ENCODE data around the gene ELF3. TPM values are rescaled to one million over a fixed set of nuclear protein-coding genes. Genes with fewer than 3 reads are reported as not detected.

Gene ELF3
- total RNA-seq = 0.29 and 5.3 TPM in 2 replicates

DNA sequence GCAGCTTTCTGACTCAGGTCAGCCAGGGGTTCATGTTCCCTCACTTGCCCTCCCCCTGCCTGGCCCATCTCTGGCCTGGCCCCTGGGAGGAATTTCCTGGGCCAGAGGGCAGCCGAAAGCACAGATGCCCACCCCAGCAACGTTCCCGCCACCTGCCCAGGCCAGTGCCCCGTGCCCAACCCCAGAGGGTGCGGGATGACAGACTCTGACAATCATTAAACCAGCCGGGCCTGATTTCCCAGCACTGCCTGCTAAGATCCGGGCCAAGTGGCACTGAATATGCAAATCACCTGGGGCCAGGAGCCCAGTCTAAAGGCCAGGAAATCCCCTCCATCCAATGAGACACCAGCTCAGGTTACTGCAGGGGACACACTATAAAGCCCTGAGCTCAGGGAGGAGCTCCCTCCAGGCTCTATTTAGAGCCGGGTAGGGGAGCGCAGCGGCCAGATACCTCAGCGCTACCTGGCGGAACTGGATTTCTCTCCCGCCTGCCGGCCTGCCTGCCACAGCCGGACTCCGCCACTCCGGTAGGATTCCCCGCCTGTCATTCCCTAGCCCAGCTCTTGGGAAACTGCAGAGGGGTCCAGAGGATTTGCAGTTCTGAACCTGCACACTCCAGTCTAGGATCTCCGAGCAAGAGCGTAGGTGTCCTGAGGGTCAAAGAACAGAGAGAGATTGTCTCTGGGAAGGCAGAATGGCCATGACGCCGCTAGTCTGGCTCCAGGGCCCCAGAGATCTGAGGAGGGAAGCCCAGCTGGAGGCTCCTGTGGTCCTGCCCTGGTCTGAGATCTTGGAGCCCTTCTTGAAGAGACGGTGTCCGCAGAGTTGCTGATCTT lies at the start of gene ELF3:
Gene ELF3 (plus strand): TSS at position 408 of the 836 bp plus-strand sequence. CDS start 550 bp downstream, outside the sequence.

DNA sequence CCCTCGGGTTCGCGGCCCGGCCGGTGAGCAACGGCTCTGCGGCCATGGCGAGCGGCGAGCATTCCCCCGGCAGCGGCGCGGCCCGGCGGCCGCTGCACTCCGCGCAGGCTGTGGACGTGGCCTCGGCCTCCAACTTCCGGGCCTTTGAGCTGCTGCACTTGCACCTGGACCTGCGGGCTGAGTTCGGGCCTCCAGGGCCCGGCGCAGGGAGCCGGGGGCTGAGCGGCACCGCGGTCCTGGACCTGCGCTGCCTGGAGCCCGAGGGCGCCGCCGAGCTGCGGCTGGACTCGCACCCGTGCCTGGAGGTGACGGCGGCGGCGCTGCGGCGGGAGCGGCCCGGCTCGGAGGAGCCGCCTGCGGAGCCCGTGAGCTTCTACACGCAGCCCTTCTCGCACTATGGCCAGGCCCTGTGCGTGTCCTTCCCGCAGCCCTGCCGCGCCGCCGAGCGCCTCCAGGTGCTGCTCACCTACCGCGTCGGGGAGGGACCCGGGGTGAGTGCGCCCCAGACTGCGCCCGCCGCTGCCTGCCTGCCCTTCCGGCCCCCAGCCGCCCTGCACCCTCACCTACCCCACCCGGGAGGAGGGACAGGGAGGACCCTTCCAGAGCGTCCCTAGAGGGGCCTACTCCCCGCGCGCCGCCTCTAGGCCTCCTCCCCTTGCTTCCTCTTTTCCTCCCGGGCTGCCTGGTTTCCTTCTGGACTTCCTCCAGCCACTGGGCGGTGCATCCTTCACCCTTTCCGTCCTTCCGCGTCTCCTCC lies 27.6 kb upstream of the ELF3 start, which contains the start of gene RNPEP:
Gene RNPEP (plus strand): TSS at position 26 of the 757 bp plus-strand sequence. CDS start 19 bp downstream, at position 45.

Small RNA genes lying within 50 kb of the gene (small RNA-seq; reads per million reads assigned to genes)
- gene AL691482.1 (ENCODE audit: low replicate concordance) = not detected
- gene AL691482.2 (ENCODE audit: low replicate concordance) = not detected
- gene MIR6740 (ENCODE audit: low replicate concordance) = not detected
- 2.3 reads per million, percentile 72 among the genes with 10 or more reads in this experiment for gene RF00156 (ENCODE audit: low replicate concordance)

Other genes starting within 250 kb of the ELF3 start
- 18.4 and 35.2 TPM in 2 replicates for gene IPO9, start 181.4 kb upstream of the ELF3 start, total RNA-seq
- 18.5 and 28.7 TPM in 2 replicates for gene SHISA4, start 121.7 kb upstream of the ELF3 start, total RNA-seq
- 5.4 and 5.9 TPM in 2 replicates for gene LMOD1, start 64.0 kb upstream of the ELF3 start, total RNA-seq
- 71.3 TPM in 2 replicates for gene TIMM17A, start 55.1 kb upstream of the ELF3 start, total RNA-seq
- gene RNPEP, start 27.9 kb upstream of the ELF3 start, total RNA-seq = 60.0 and 66.7 TPM in 2 replicates
- gene GPR37L1, start 112.3 kb downstream of the ELF3 start, total RNA-seq = under 0.01 and 0.22 TPM in 2 replicates
- gene ARL8A, start 134.2 kb downstream of the ELF3 start, total RNA-seq = 30.5 and 33.7 TPM in 2 replicates
- not detected in 2 replicates for gene PTPN7, start 150.0 kb downstream of the ELF3 start, total RNA-seq
- under 0.01 TPM in 1 of 2 replicates, not detected in the other for gene LGR6, start 183.2 kb downstream of the ELF3 start, total RNA-seq

Measured in placental pericyte (primary cell).